ENCODE measurements around the gene RBBP9.
"Not testable (repeated sequence)": the region's sequence is repeated elsewhere in the genome, so short reads cannot be mapped to it uniquely, and the experiment has no call there.

DNA sequence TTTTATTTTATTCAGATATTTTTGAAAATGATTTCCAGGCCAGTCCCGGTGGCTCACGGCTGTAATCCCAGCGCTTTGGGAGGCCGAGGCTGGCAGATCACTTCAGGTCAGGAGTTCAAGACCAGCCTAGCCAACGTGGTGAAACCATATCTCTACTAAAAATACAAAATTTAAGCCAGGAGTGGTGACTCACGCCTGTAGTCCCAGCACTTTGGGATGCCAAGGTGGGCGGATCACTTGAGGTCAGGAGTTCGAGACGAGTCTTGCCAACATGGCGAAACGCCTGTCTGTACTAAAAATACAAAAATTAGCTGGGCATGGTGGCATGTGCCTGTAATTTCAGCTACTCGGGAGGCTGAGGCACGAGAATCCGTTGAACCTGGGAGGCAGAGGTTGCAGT, 29.7 kb upstream of the RBBP9 start:
- TF ChIP-seq, protein P1, sequence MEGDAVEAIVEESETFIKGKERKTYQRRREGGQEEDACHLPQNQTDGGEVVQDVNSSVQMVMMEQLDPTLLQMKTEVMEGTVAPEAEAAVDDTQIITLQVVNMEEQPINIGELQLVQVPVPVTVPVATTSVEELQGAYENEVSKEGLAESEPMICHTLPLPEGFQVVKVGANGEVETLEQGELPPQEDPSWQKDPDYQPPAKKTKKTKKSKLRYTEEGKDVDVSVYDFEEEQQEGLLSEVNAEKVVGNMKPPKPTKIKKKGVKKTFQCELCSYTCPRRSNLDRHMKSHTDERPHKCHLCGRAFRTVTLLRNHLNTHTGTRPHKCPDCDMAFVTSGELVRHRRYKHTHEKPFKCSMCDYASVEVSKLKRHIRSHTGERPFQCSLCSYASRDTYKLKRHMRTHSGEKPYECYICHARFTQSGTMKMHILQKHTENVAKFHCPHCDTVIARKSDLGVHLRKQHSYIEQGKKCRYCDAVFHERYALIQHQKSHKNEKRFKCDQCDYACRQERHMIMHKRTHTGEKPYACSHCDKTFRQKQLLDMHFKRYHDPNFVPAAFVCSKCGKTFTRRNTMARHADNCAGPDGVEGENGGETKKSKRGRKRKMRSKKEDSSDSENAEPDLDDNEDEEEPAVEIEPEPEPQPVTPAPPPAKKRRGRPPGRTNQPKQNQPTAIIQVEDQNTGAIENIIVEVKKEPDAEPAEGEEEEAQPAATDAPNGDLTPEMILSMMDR (IDR thresholded peaks at IDR 0.05; ENCODE audit: low read length): not testable (repeated sequence)
- not testable (repeated sequence) for TF ChIP-seq EZH2 (IDR thresholded peaks at IDR 0.05; ENCODE audit: borderline replicate concordance, low read length)
